ENCODE results near the gene KCTD16. TPM values are rescaled to one million over a fixed set of nuclear protein-coding genes. Genes with fewer than 3 reads are reported as not detected.

The KCTD16 gene
- total RNA-seq, 1 experiment from 2014 or later: 0.08 TPM

- in situ Hi-C loops (cut with HindIII; ENCODE audit: low pct_unique_long_range_greater_than_20kb, low sequenced_read_pairs): no loop called here
- Histone ChIP-seq H3K27me3 (ENCODE audit: control insufficient read depth, insufficient read depth, low read length) (0 out of 2 replicates have a peak, but pooled peaks cover 2% of the 10 kb centered on the region), H3K9me3 (ENCODE audit: control insufficient read depth, insufficient read depth, low read depth, low read length) (no peaks in the 10 kb centered on the region), H3K27ac (ENCODE audit: low read length) (no peak overlapping the region), H3K36me3 (ENCODE audit: control insufficient read depth, insufficient read depth, low read length) (no peaks in the 10 kb centered on the region), H3K4me3 (ENCODE audit: low read depth in 2 of 2, low read length in 2 of 2) (no peak overlapping the region), H3K4me1 (ENCODE audit: control insufficient read depth, insufficient read depth, low read length) (no peaks in the 10 kb centered on the region)
- intact Hi-C loops (cut with micrococcal nuclease; ENCODE audit: unreplicated experiment): no loop called here
- ChIA-PET CTCF (no interaction called here), POLR2A (no interaction called here)
- no peak for ATAC-seq
- no peak for DNase-seq (ENCODE audit: low read depth, low spot score)
- no TSS peak for BruUV-seq (replicated peaks)
- no peak for TF ChIP-seq SIN3A (IDR thresholded peaks at IDR 0.05; ENCODE audit: borderline replicate concordance, insufficient read depth, low read depth, low read length)
- TF ChIP-seq POLR2AphosphoS5 (IDR thresholded peaks at IDR 0.05; ENCODE audit: low read depth, low read length): no peak
- no peak for TF ChIP-seq TCF7L2 (IDR thresholded peaks at IDR 0.05; ENCODE audit: low read depth, low read length)
- TF ChIP-seq CTCF (IDR thresholded peaks at IDR 0.05): no peak
- no peak for TF ChIP-seq REST (IDR thresholded peaks at IDR 0.05; ENCODE audit: insufficient read depth in 1 of 2, low read depth in 2 of 2, low read length in 1 of 2)
Measured at GRCh38 chr5:144232285-144232684, 61.6 kb downstream of the KCTD16 start.

GRCh38 chr5:144236499-144236898 is 65.8 kb downstream of the KCTD16 start:
- BruUV-seq (replicated peaks): no TSS peak
- no peak for TF ChIP-seq POLR2AphosphoS5 (IDR thresholded peaks at IDR 0.05; ENCODE audit: low read depth, low read length)
- no peak for TF ChIP-seq CTCF (IDR thresholded peaks at IDR 0.05)
- no peak for TF ChIP-seq REST (IDR thresholded peaks at IDR 0.05; ENCODE audit: insufficient read depth in 1 of 2, low read depth in 2 of 2, low read length in 1 of 2)
- TF ChIP-seq SIN3A (IDR thresholded peaks at IDR 0.05; ENCODE audit: borderline replicate concordance, insufficient read depth, low read depth, low read length): no peak
- no peak for TF ChIP-seq TCF7L2 (IDR thresholded peaks at IDR 0.05; ENCODE audit: low read depth, low read length)
- no peak for ATAC-seq

More at GRCh38 chr5:144236499-144236898, 65.8 kb downstream of the KCTD16 start:
- in situ Hi-C loops (cut with HindIII; ENCODE audit: low pct_unique_long_range_greater_than_20kb, low sequenced_read_pairs): no loop called here
- Histone ChIP-seq H3K4me1 (ENCODE audit: control insufficient read depth, insufficient read depth, low read length) (no peaks in the 10 kb centered on the region), H3K4me3 (ENCODE audit: low read depth in 2 of 2, low read length in 2 of 2) (no peak overlapping the region), H3K36me3 (ENCODE audit: control insufficient read depth, insufficient read depth, low read length) (no peaks in the 10 kb centered on the region), H3K27me3 (ENCODE audit: control insufficient read depth, insufficient read depth, low read length) (0 out of 2 replicates have a peak, but pooled peaks cover 2% of the 10 kb centered on the region), H3K27ac (ENCODE audit: low read length) (no peak overlapping the region), H3K9me3 (ENCODE audit: control insufficient read depth, insufficient read depth, low read depth, low read length) (no peaks in the 10 kb centered on the region)
- intact Hi-C loops (cut with micrococcal nuclease; ENCODE audit: unreplicated experiment): no loop called here
- POLR2A ChIA-PET: no interaction called here
- no peak for DNase-seq (ENCODE audit: low read depth, low spot score)
- CTCF ChIA-PET: no interaction called here

Measured in Panc1 (cell line).